ENCODE results near the gene DRGX. TPM values are rescaled to one million over a fixed set of nuclear protein-coding genes. Genes with fewer than 3 reads are reported as not detected.

Gene DRGX
- total and polyA plus RNA-seq, 2 donors (not counting 1 experiment from before 2014, with no cell fraction given), result not detected

DNA sequence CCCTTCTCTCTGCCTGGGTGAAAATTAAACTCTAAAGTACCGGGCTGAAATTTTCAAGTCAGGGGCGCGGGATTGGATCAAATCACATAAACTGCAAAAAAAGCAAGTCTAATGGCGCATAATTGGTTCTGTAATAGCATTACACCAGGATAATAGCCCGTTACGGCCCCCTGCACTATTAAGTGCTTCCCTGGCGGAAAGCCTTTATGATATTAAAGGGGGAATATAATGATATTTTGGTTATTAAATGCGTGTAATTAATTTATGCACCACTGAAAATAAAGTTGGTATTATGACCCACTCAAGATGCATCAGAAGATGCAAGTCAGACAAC, 744 bp upstream of the DRGX start:
- Mint-ChIP-seq H3K4me1 (peaks cover 19% of the 10 kb centered on the region), H3K4me3 (no peak overlapping the region), H3K9me3 (ENCODE audit: insufficient read depth) (no peaks in the 10 kb centered on the region), H3K27ac (no peak overlapping the region), H3K27me3 (peaks cover 62% of the 10 kb centered on the region)
- H4K20me1 ChIP-seq (ENCODE audit: control insufficient read depth, insufficient read depth, low read length, poor library complexity, severe bottlenecking), result no peaks in the 10 kb centered on the region
- no peak overlapping the region for H3K4me2 ChIP-seq (replicated peaks; ENCODE audit: low read depth, low read length, poor library complexity, severe bottlenecking)
- POLR2A ChIA-PET, result no interaction called here
- H3K27ac ChIP-seq (ENCODE audit: low read length in 2 of 2), result no peak overlapping the region
- peaks cover 23 to 34% of the 10 kb centered on the region in 2 donors for H3K4me1 ChIP-seq (ENCODE audit: control insufficient read depth in 2 of 2, insufficient read depth in 2 of 2, low read length in 2 of 2)
- H3K9me3 ChIP-seq (ENCODE audit: control extremely low read depth in 1 of 3, control insufficient read depth in 2 of 3, insufficient read depth in 1 of 3, low read length in 2 of 3), result peaks cover 0 to 37% (median 0%) of the 10 kb centered on the region in 3 donors
- no peak for TF ChIP-seq EZH2 (IDR thresholded peaks at IDR 0.05; ENCODE audit: borderline replicate concordance, insufficient read depth, low read depth, low read length, poor library complexity, severe bottlenecking)
- TF ChIP-seq, protein P1, sequence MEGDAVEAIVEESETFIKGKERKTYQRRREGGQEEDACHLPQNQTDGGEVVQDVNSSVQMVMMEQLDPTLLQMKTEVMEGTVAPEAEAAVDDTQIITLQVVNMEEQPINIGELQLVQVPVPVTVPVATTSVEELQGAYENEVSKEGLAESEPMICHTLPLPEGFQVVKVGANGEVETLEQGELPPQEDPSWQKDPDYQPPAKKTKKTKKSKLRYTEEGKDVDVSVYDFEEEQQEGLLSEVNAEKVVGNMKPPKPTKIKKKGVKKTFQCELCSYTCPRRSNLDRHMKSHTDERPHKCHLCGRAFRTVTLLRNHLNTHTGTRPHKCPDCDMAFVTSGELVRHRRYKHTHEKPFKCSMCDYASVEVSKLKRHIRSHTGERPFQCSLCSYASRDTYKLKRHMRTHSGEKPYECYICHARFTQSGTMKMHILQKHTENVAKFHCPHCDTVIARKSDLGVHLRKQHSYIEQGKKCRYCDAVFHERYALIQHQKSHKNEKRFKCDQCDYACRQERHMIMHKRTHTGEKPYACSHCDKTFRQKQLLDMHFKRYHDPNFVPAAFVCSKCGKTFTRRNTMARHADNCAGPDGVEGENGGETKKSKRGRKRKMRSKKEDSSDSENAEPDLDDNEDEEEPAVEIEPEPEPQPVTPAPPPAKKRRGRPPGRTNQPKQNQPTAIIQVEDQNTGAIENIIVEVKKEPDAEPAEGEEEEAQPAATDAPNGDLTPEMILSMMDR (IDR thresholded peaks at IDR 0.05), result no peak
- H3K4me3 ChIP-seq (ENCODE audit: control extremely low read depth in 1 of 5, extremely low read depth in 1 of 5, insufficient read depth in 1 of 5, low read depth in 2 of 5, low read length in 4 of 5), result no peak overlapping the region
- intact Hi-C loops (cut with micrococcal nuclease), result no loop called here
- H3K36me3 ChIP-seq (replicated peaks in 1 of 2; ENCODE audit: control extremely low read depth in 1 of 2, control insufficient read depth in 1 of 2, extremely low read depth in 1 of 2, insufficient read depth in 2 of 2, low read length in 1 of 2), result no peaks in the 10 kb centered on the region
- CTCF ChIA-PET, result no interaction called here
- H3K9ac ChIP-seq (ENCODE audit: low read length), result no peak overlapping the region
- WGBS (ENCODE audit: insufficient coverage), result 50% methylated on average over 3 of the region's 8 CpGs
- DNase-seq (no peak), ATAC-seq (ENCODE audit: low read depth) (no peak)
- no peaks in the 10 kb centered on the region for H3K79me2 ChIP-seq (ENCODE audit: control insufficient read depth, insufficient read depth, low read length)
- peaks cover 0 to 69% (median 46%) of the 10 kb centered on the region in 4 experiments for H3K27me3 ChIP-seq (replicated peaks in 1 of 4; ENCODE audit: control extremely low read depth in 1 of 4, control insufficient read depth in 3 of 4, insufficient read depth in 4 of 4, low read length in 3 of 4)
- H2AFZ ChIP-seq (ENCODE audit: insufficient read depth, low read depth, low read length, poor library complexity, severe bottlenecking), result no peak overlapping the region

DNA sequence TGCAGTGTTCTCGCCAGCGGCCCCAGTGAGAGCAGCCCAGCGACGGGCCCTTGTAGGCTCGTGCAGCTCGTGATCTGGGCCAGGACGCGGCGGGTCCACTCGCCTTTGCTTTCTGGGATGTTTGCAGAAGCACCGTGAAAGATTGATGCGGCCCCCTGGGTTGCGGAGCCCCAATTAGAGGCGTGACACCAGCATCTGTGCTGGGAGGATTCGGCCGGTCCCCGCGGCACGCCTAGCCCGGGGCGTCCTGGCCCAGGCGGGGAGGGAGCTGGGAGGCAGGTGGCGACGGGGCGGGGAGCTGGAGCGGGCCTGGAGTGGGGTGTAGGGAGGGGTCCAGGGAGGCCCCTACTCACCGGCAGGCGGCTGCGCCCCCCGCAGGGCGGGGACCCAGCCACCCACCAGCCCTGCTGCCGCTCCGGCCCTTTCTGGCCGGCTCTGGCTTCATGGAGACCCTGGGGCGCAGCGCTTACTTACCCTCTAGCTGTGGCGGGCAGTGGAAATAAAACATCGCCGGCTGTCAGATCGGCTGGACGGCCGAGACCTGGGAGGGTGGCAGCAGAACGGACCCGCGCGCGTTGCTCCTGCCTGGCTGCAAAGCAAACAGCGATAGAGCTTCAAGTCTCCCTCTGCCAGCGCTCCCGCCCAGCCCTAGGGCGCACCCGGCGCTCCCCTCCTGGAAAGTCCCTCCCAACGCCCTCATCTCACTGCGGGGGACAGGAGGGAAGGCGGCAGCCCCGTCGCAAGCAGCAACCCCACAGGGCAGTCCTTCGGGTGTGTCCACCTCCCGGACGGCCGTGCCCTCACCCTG, 752 bp downstream of the DRGX start:
- H3K36me3 ChIP-seq (replicated peaks in 1 of 2; ENCODE audit: control extremely low read depth in 1 of 2, control insufficient read depth in 1 of 2, extremely low read depth in 1 of 2, insufficient read depth in 2 of 2, low read length in 1 of 2), result no peaks in the 10 kb centered on the region
- H3K9ac ChIP-seq (ENCODE audit: low read length), result no peak overlapping the region
- H3K4me1 Mint-ChIP-seq, result peaks cover 19% of the 10 kb centered on the region
- no peak overlapping the region for H3K27ac Mint-ChIP-seq
- WGBS (ENCODE audit: insufficient coverage), result 6% methylated on average over 62 of the region's 62 CpGs
- DNase-seq (peak; percentile 10), ATAC-seq (ENCODE audit: low read depth) (no peak)
- ChIA-PET CTCF (interaction anchor here (1.5 kb wide), 1 partner anchor 11 kb away, joined by 3 read pairs; no protein-coding TSS in a partner anchor), POLR2A (no interaction called here)
- intact Hi-C loops (cut with micrococcal nuclease), result no loop called here
- peaks cover 0 to 37% (median 0%) of the 10 kb centered on the region in 3 donors for H3K9me3 ChIP-seq (ENCODE audit: control extremely low read depth in 1 of 3, control insufficient read depth in 2 of 3, insufficient read depth in 1 of 3, low read length in 2 of 3)
- H3K27ac ChIP-seq (ENCODE audit: low read length in 2 of 2), result no peak overlapping the region
- H2AFZ ChIP-seq (ENCODE audit: insufficient read depth, low read depth, low read length, poor library complexity, severe bottlenecking), result no peak overlapping the region
- peaks cover 23 to 34% of the 10 kb centered on the region in 2 donors for H3K4me1 ChIP-seq (ENCODE audit: control insufficient read depth in 2 of 2, insufficient read depth in 2 of 2, low read length in 2 of 2)
- H3K4me2 ChIP-seq (replicated peaks; ENCODE audit: low read depth, low read length, poor library complexity, severe bottlenecking), result peak overlapping the region; percentile 21
- H3K27me3 Mint-ChIP-seq, result peaks cover 66% of the 10 kb centered on the region
- H3K79me2 ChIP-seq (ENCODE audit: control insufficient read depth, insufficient read depth, low read length), result no peaks in the 10 kb centered on the region
- H3K4me3 Mint-ChIP-seq, result no peak overlapping the region
- H4K20me1 ChIP-seq (ENCODE audit: control insufficient read depth, insufficient read depth, low read length, poor library complexity, severe bottlenecking), result no peaks in the 10 kb centered on the region
- H3K4me3 ChIP-seq (ENCODE audit: control extremely low read depth in 1 of 5, extremely low read depth in 1 of 5, insufficient read depth in 1 of 5, low read depth in 2 of 5, low read length in 4 of 5), result no peak overlapping the region
- peaks cover 0 to 77% (median 47%) of the 10 kb centered on the region in 4 experiments for H3K27me3 ChIP-seq (replicated peaks in 1 of 4; ENCODE audit: control extremely low read depth in 1 of 4, control insufficient read depth in 3 of 4, insufficient read depth in 4 of 4, low read length in 3 of 4)
- no peaks in the 10 kb centered on the region for H3K9me3 Mint-ChIP-seq (ENCODE audit: insufficient read depth)
- TF ChIP-seq EZH2 (IDR thresholded peaks at IDR 0.05; ENCODE audit: borderline replicate concordance, insufficient read depth, low read depth, low read length, poor library complexity, severe bottlenecking), result no peak
- TF ChIP-seq, protein P1 (IDR thresholded peaks at IDR 0.05), result no peak

All from B cell (primary cell).